Smooth muscle cell (in vitro differentiated cells): ENCODE data around the gene ATP11A. TPM values are rescaled to one million over a fixed set of nuclear protein-coding genes. Genes with fewer than 3 reads are reported as not detected.
A peak's percentile ranks its signal among the peaks of the same experiment; 100 is the strongest.

Experiments used
- DNase-seq: peaks from one replicate; lab custom pipeline; 2025; ENCODE audit not compliant: unreplicated experiment; lab: John Stamatoyannopoulos, UW
- H2AFZ ChIP-seq: fragments of 200-600 bp; sonication (generic); 2 replicates; pipeline ENCODE4 v1.6.0; 2016; ENCODE audit warnings: antibody characterized with exemption, low read depth, mild to moderate bottlenecking
- H3F3A ChIP-seq: fragments of 200-600 bp; sonication (generic); 2 replicates; pipeline ENCODE4 v1.6.0; 2017; ENCODE audit warnings: antibody characterized with exemption, low read depth
- H3K27ac ChIP-seq: fragments of 200-600 bp; sonication (generic); 2 replicates; pipeline ENCODE4 v1.5.1; 2016; ENCODE audit warnings: low read depth, mild to moderate bottlenecking
- H3K27me3 ChIP-seq: fragments of 200-600 bp; sonication (generic); 2 replicates; pipeline ENCODE4 v1.6.1; 2016; ENCODE audit warnings: low read depth, mild to moderate bottlenecking
- H3K36me3 ChIP-seq: fragments of 200-600 bp; sonication (generic); 2 replicates; pipeline ENCODE4 v1.5.1; 2016; ENCODE audit warnings: low read depth
- H3K4me1 ChIP-seq: fragments of 200-600 bp; sonication (generic); 2 replicates; pipeline ENCODE4 v1.5.1; 2016; ENCODE audit warnings: low read depth
- H3K4me2 ChIP-seq: fragments of 200-600 bp; sonication (generic); 2 replicates; pipeline ENCODE4 v1.6.0; 2016; ENCODE audit warnings: mild to moderate bottlenecking
- H3K4me3 ChIP-seq: fragments of 200-600 bp; sonication (generic); 2 replicates; pipeline ENCODE4 v1.5.1; 2016; ENCODE audit warnings: mild to moderate bottlenecking
- H3K79me2 ChIP-seq: fragments of 200-600 bp; sonication (generic); 2 replicates; pipeline ENCODE4 v1.6.0; 2016; ENCODE audit warnings: low read depth, mild to moderate bottlenecking
- H3K9ac ChIP-seq: fragments of 200-600 bp; sonication (generic); 2 replicates; pipeline ENCODE4 v1.6.0; 2016; ENCODE audit warnings: low read depth
- H3K9me3 ChIP-seq: fragments of 200-600 bp; sonication (generic); replicated peaks from 2 replicates; pipeline ENCODE4 v1.5.1; 2016; ENCODE audit warnings: low read depth
- H4K20me1 ChIP-seq: fragments of 200-600 bp; sonication (generic); 2 replicates; pipeline ENCODE4 v1.6.0; 2016; ENCODE audit warnings: low read depth
- CTCF ChIP-seq: fragments of 200-600 bp; sonication (generic); IDR thresholded peaks from 2 replicates; pipeline ENCODE4 v1.5.1; 2017; ENCODE audit warnings: borderline replicate concordance, mild to moderate bottlenecking, antibody characterized with exemption; ENCODE audit not compliant: insufficient read depth, poor library complexity, severe bottlenecking
- WGBS: methylation state at CpG from one replicate; pipeline ENCODE4 v1.1.7; 2016; ENCODE audit warnings: low lambda C conversion rate; 5-methylcytosine and 5-hydroxymethylcytosine counted together
- polyA plus RNA-seq: library from polyadenylated mRNA; unstranded; fragments of >200 nt; fragmentation: Nextera tagmentation; extraction: Ambion mirVana; gene quantifications from 2 replicates; pipeline ENCODE4 v1.2.1, GENCODE V29; 2016
- total RNA-seq: library from RNA; depleted of rRNA; stranded (reverse); fragments of >200 nt; gene quantifications from 2 replicates; pipeline ENCODE4 v1.2.3, GENCODE V29; 2014

ATP11A gene
- total and polyA plus RNA-seq, 2 experiments from 2014 or later: 6.5 to 7.5 TPM

GRCh38 chr13:112652512-112653070 lies 37.2 kb upstream of the ATP11A start:
- H3K4me2 ChIP-seq: no peak overlapping the region
- H3K36me3 ChIP-seq: no peaks in the 10 kb centered on the region
- no peak for DNase-seq
- H3K9me3 ChIP-seq: no peaks in the 10 kb centered on the region
- H3K79me2 ChIP-seq: no peaks in the 10 kb centered on the region
- no peak overlapping the region for H2AFZ ChIP-seq
- H3K4me1 ChIP-seq: peaks cover 5% of the 10 kb centered on the region
- H3K27me3 ChIP-seq: no peaks in the 10 kb centered on the region
- no peak overlapping the region for H3K4me3 ChIP-seq
- H3F3A ChIP-seq: no peaks in the 10 kb centered on the region
- no peaks in the 10 kb centered on the region for H4K20me1 ChIP-seq
- 77% methylated on average over 7 of the region's 7 CpGs for WGBS
- no peak overlapping the region for H3K27ac ChIP-seq
- no peak for TF ChIP-seq CTCF
- no peak overlapping the region for H3K9ac ChIP-seq

- Histone ChIP-seq H3K4me3 (no peak overlapping the region), H3K27me3 (no peaks in the 10 kb centered on the region), H3K4me2 (no peak overlapping the region), H4K20me1 (no peaks in the 10 kb centered on the region), H3K9ac (no peak overlapping the region), H3F3A (no peaks in the 10 kb centered on the region), H2AFZ (no peak overlapping the region), H3K36me3 (no peaks in the 10 kb centered on the region), H3K27ac (no peak overlapping the region), H3K79me2 (no peaks in the 10 kb centered on the region), H3K4me1 (peaks cover 5% of the 10 kb centered on the region), H3K9me3 (no peaks in the 10 kb centered on the region)
- TF ChIP-seq CTCF: no peak
- 59% methylated on average over 3 of the region's 3 CpGs for WGBS
- DNase-seq: no peak
These were observed 36.8 kb upstream of the ATP11A start for GRCh38 chr13:112653071-112653470.

- DNase-seq: no peak
- Histone ChIP-seq H3K27ac (no peak overlapping the region), H4K20me1 (no peaks in the 10 kb centered on the region), H3K27me3 (no peaks in the 10 kb centered on the region), H3K9ac (no peak overlapping the region), H3K4me2 (no peak overlapping the region), H3F3A (peaks cover 4% of the 10 kb centered on the region), H3K36me3 (no peaks in the 10 kb centered on the region), H3K79me2 (no peaks in the 10 kb centered on the region), H3K4me1 (peaks cover 9% of the 10 kb centered on the region), H2AFZ (no peak overlapping the region), H3K4me3 (no peak overlapping the region), H3K9me3 (no peaks in the 10 kb centered on the region)
- TF ChIP-seq CTCF: no peak
- WGBS: 48% methylated on average over 5 of the region's 5 CpGs
These were observed 33.9 kb upstream of the ATP11A start for GRCh38 chr13:112655913-112656312.

- Histone ChIP-seq H3K9me3 (no peaks in the 10 kb centered on the region), H3K9ac (peak overlapping the region; percentile 80), H3K27ac (peak overlapping the region; percentile 95), H3F3A (peaks cover 4% of the 10 kb centered on the region), H3K4me3 (no peak overlapping the region), H3K36me3 (no peaks in the 10 kb centered on the region), H3K4me1 (peaks cover 4% of the 10 kb centered on the region), H3K27me3 (no peaks in the 10 kb centered on the region), H2AFZ (peak overlapping the region; percentile 49), H3K79me2 (no peaks in the 10 kb centered on the region), H3K4me2 (peak overlapping the region; percentile 78), H4K20me1 (no peaks in the 10 kb centered on the region)
- DNase-seq: no peak
- no peak for TF ChIP-seq CTCF
- WGBS: 32% methylated on average over 14 of the region's 14 CpGs
These were observed 31.9 kb upstream of the ATP11A start for GRCh38 chr13:112657850-112658445.
